Mammary epithelial cell (primary cell): ENCODE data around the gene ATXN7L1.

ENCODE experiments used
- EZH2 ChIP-seq: IDR thresholded peaks from 2 replicates; pipeline ENCODE4 v1.6.1; 2012; ENCODE audit warnings: low read length, inconsistent platforms, borderline replicate concordance
- TF ChIP-seq, protein P1 (sequence below), 2 donors: IDR thresholded peaks in 1 of 2; conservative IDR thresholded peaks in 1 of 2; 2 replicates each; pipeline ENCODE4 v1.5.1; 2011 to 2012; ENCODE audit warnings: inconsistent platforms in 2 of 2, low read length in 2 of 2, mild to moderate bottlenecking in 2 of 2, control low read depth in 1 of 2, low read depth in 1 of 2; ENCODE audit not compliant: insufficient read depth in 1 of 2; ENCODE audit errors: extremely low read depth in 1 of 2

DNA sequence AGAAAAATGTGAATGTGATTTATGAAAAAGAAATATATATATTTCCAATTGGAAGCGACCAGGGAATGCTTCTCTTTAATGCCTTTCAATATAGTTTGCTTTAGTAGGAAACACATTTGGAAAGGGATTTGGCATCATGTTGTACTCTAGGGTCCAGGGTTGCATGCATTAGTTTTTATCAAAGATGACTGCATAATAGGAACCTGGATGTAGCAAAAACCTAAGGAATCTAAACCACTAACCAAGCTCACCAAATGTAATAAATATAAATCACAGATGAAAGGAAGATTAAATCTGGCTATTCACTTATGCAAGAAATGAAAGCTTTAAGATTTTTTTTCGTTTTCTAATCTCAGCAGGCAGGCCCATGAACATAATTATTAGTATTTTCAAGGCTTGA, 120.0 kb downstream of the ATXN7L1 start:
- no peak for TF ChIP-seq EZH2
- TF ChIP-seq, protein P1, sequence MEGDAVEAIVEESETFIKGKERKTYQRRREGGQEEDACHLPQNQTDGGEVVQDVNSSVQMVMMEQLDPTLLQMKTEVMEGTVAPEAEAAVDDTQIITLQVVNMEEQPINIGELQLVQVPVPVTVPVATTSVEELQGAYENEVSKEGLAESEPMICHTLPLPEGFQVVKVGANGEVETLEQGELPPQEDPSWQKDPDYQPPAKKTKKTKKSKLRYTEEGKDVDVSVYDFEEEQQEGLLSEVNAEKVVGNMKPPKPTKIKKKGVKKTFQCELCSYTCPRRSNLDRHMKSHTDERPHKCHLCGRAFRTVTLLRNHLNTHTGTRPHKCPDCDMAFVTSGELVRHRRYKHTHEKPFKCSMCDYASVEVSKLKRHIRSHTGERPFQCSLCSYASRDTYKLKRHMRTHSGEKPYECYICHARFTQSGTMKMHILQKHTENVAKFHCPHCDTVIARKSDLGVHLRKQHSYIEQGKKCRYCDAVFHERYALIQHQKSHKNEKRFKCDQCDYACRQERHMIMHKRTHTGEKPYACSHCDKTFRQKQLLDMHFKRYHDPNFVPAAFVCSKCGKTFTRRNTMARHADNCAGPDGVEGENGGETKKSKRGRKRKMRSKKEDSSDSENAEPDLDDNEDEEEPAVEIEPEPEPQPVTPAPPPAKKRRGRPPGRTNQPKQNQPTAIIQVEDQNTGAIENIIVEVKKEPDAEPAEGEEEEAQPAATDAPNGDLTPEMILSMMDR (conservative IDR thresholded peaks at IDR 0.05 in 1 of 2, IDR thresholded peaks at IDR 0.05 in 1 of 2; ENCODE audit: extremely low read depth in 1 of 2, insufficient read depth in 1 of 2, low read depth in 1 of 2, low read length in 2 of 2): no peak
